Measurements from ENCODE around the gene SMIM44.

The SMIM44 gene

GRCh38 chr19:3444695-3445234 is 38.5 kb downstream of the SMIM44 start:
- no peak for TF ChIP-seq CTCF (IDR thresholded peaks at IDR 0.05; ENCODE audit: low read depth, low read length)
- DNase-seq (ENCODE audit: extremely low read depth, low read depth), result no peak

GRCh38 chr19:3443840-3444694 is 39.2 kb downstream of the SMIM44 start:
- no peak for TF ChIP-seq CTCF (IDR thresholded peaks at IDR 0.05; ENCODE audit: low read depth, low read length)

GRCh38 chr19:3442487-3443071 is 40.7 kb downstream of the SMIM44 start:
- TF ChIP-seq CTCF (IDR thresholded peaks at IDR 0.05; ENCODE audit: low read depth, low read length), result no peak
- DNase-seq (ENCODE audit: extremely low read depth, low read depth), result no peak

More at GRCh38 chr19:3443840-3444694, 39.2 kb downstream of the SMIM44 start:
- DNase-seq (ENCODE audit: extremely low read depth, low read depth), result no peak

DNA sequence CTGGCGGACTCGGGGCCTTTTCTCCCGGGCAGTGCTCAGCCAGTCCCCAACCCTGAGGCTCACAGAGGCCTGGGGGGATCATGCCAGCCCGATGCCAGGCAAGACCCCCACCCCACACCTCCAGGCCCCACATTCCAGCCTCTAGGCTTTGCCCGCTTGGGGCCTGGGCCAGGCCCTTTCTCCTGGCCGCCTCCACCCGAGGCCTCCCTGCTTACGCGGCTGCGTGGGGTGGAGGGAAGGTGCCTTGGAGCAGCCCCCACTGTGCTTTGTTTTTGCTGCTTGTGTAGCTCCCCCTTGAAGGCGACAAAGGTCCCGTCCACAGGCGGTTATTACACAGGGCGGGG is 41.3 kb downstream of the SMIM44 start:
- no peak for DNase-seq (ENCODE audit: extremely low read depth, low read depth)
- TF ChIP-seq CTCF (IDR thresholded peaks at IDR 0.05; ENCODE audit: low read depth, low read length), result no peak

- no peak for DNase-seq (ENCODE audit: extremely low read depth, low read depth)
- no peak for TF ChIP-seq CTCF (IDR thresholded peaks at IDR 0.05; ENCODE audit: low read depth, low read length)
Observed at GRCh38 chr19:3441089-3441985, 41.9 kb downstream of the SMIM44 start.

DNA sequence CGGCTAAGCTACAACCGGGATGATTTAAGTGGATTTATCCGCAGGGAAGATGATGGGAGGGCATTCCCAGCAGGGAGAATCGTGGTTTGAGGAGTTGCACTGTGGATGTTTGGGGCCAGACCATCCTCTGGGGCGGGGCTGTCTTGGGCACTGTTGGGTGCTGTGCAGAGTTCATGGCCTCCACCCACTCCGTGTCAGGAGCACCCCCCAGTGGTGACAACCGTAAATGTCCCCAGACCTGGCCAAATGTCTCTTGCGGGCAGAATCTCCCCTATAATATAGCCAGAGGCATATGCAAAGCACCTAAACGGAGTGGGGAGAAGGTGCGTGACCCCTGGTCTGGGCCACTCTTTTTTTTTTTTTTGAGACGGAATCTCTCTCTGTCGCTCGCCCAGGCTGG is 43.2 kb downstream of the SMIM44 start:
- TF ChIP-seq CTCF (IDR thresholded peaks at IDR 0.05; ENCODE audit: low read depth, low read length), result peak; percentile 31
- no peak for DNase-seq (ENCODE audit: extremely low read depth, low read depth)

All from AG09319 (cell line).